HEK293 (cell line): ENCODE data around the gene CHSY1.

Experiments used
- CTCF ChIA-PET: fragments of 350-600 bp; formaldehyde crosslinking; extraction: SDS; loops from one replicate; lab custom pipeline; 2021; ENCODE audit warnings: antibody characterized with exemption; lab: Yijun Ruan, JAX
- POLR2A ChIA-PET: fragments of 300-600 bp; formaldehyde crosslinking; extraction: SDS; loops from one replicate; lab custom pipeline; 2020; ENCODE audit warnings: antibody characterized with exemption, inconsistent platforms; lab: Yijun Ruan, JAX
- H3K27ac ChIP-seq: fragments of 200-500 bp; sonication (Bioruptor generic); 2 replicates; pipeline ENCODE4 v1.5.1; 2014; ENCODE audit warnings: low read depth, low read length, control low read depth, inconsistent platforms; ENCODE audit errors: extremely low read depth
- H3K36me3 ChIP-seq, 2 experiments: fragments of 200-500 bp in 1 of 2; sonication (Bioruptor generic) in 1 of 2; 1 replicate in 1 of 2; 2 replicates in 1 of 2; pipeline ENCODE4 v1.5.1; 2014 to 2017; ENCODE audit warnings: inconsistent platforms in 2 of 2, low read length in 2 of 2; ENCODE audit not compliant: control insufficient read depth in 2 of 2, insufficient read depth in 1 of 2
- H3K4me1 ChIP-seq: fragments of 200-500 bp; sonication (Bioruptor generic); 2 replicates; pipeline ENCODE4 v1.5.1; 2014; ENCODE audit warnings: mild to moderate bottlenecking, low read length, inconsistent platforms; ENCODE audit not compliant: control insufficient read depth, insufficient read depth
- H3K4me3 ChIP-seq: 2 replicates; pipeline ENCODE4 v1.5.1; 2011; ENCODE audit warnings: low read depth, mild to moderate bottlenecking, control low read depth, low read length, moderate library complexity
- H3K9me3 ChIP-seq: fragments of 200-500 bp; sonication (Bioruptor generic); 2 replicates; pipeline ENCODE4 v1.5.1; 2014; ENCODE audit warnings: low read depth, low read length, inconsistent platforms; ENCODE audit not compliant: control insufficient read depth, insufficient read depth
- GLI4 ChIP-seq: fragments of 450-650 bp; formaldehyde crosslinking; IDR thresholded peaks from 2 replicates; pipeline ENCODE4 v1.5.1; 2016; ENCODE audit warnings: missing biosample characterization, missing genetic modification characterization
- MZF1 ChIP-seq: fragments of 450-650 bp; formaldehyde crosslinking; IDR thresholded peaks from 2 replicates; pipeline ENCODE4 v1.5.1; 2017; ENCODE audit warnings: missing biosample characterization, missing genetic modification characterization, borderline replicate concordance
- ZBTB17 ChIP-seq: fragments of 450-650 bp; formaldehyde crosslinking; IDR thresholded peaks from 2 replicates; pipeline ENCODE4 v1.5.1; 2016; ENCODE audit warnings: missing biosample characterization, missing genetic modification characterization
- ZFHX2 ChIP-seq: fragments of 450-650 bp; formaldehyde crosslinking; conservative IDR thresholded peaks from 2 replicates; pipeline ENCODE4 v1.5.1; 2016; ENCODE audit warnings: missing biosample characterization, missing genetic modification characterization
- ZIC2 ChIP-seq: fragments of 450-650 bp; formaldehyde crosslinking; IDR thresholded peaks from 2 replicates; pipeline ENCODE4 v1.5.1; 2016; ENCODE audit warnings: missing biosample characterization, missing genetic modification characterization
- ZNF175 ChIP-seq: fragments of 450-650 bp; formaldehyde crosslinking; IDR thresholded peaks from 2 replicates; pipeline ENCODE4 v1.5.1; 2016; ENCODE audit warnings: missing biosample characterization, missing genetic modification characterization
- ZNF19 ChIP-seq: fragments of 450-650 bp; formaldehyde crosslinking; IDR thresholded peaks from 2 replicates; pipeline ENCODE4; 2016; ENCODE audit warnings: missing biosample characterization, missing genetic modification characterization, low read depth
- ZNF221 ChIP-seq: fragments of 450-650 bp; formaldehyde crosslinking; IDR thresholded peaks from 2 replicates; pipeline ENCODE4 v1.5.1; 2017; ENCODE audit warnings: missing biosample characterization, missing genetic modification characterization, borderline replicate concordance
- ZNF558 ChIP-seq: fragments of 450-650 bp; formaldehyde crosslinking; IDR thresholded peaks from 2 replicates; pipeline ENCODE4 v1.5.1; 2016; ENCODE audit warnings: missing biosample characterization, missing genetic modification characterization
- ZNF624 ChIP-seq: fragments of 450-650 bp; formaldehyde crosslinking; IDR thresholded peaks from 2 replicates; pipeline ENCODE4 v1.5.1; 2017; ENCODE audit warnings: missing biosample characterization, missing genetic modification characterization
- ZSCAN16 ChIP-seq: fragments of 450-650 bp; formaldehyde crosslinking; IDR thresholded peaks from 2 replicates; pipeline ENCODE4 v1.5.1; 2016; ENCODE audit warnings: missing biosample characterization, missing genetic modification characterization
- ZXDB ChIP-seq: fragments of 450-650 bp; formaldehyde crosslinking; IDR thresholded peaks from 2 replicates; pipeline ENCODE4 v1.5.1; 2016; ENCODE audit warnings: missing biosample characterization, missing genetic modification characterization
- TF ChIP-seq, protein P1 (sequence below): fragments of 450-650 bp; formaldehyde crosslinking; IDR thresholded peaks from 2 replicates; pipeline ENCODE4 v1.5.1; 2016; ENCODE audit warnings: missing biosample characterization, missing genetic modification characterization
- TF ChIP-seq, protein P2 (sequence below): fragments of 450-650 bp; formaldehyde crosslinking; IDR thresholded peaks from 2 replicates; pipeline ENCODE4 v1.5.1; 2017; ENCODE audit warnings: missing biosample characterization, missing genetic modification characterization
- TF ChIP-seq, protein P3 (sequence below): fragments of 450-650 bp; formaldehyde crosslinking; IDR thresholded peaks from 2 replicates; pipeline ENCODE4 v1.5.1; 2016; ENCODE audit warnings: missing biosample characterization, missing genetic modification characterization, borderline replicate concordance
- TF ChIP-seq, protein P4 (sequence below): fragments of 450-650 bp; formaldehyde crosslinking; IDR thresholded peaks from 2 replicates; pipeline ENCODE4 v1.5.1; 2016; ENCODE audit warnings: missing biosample characterization, missing genetic modification characterization

The CHSY1 gene

DNA sequence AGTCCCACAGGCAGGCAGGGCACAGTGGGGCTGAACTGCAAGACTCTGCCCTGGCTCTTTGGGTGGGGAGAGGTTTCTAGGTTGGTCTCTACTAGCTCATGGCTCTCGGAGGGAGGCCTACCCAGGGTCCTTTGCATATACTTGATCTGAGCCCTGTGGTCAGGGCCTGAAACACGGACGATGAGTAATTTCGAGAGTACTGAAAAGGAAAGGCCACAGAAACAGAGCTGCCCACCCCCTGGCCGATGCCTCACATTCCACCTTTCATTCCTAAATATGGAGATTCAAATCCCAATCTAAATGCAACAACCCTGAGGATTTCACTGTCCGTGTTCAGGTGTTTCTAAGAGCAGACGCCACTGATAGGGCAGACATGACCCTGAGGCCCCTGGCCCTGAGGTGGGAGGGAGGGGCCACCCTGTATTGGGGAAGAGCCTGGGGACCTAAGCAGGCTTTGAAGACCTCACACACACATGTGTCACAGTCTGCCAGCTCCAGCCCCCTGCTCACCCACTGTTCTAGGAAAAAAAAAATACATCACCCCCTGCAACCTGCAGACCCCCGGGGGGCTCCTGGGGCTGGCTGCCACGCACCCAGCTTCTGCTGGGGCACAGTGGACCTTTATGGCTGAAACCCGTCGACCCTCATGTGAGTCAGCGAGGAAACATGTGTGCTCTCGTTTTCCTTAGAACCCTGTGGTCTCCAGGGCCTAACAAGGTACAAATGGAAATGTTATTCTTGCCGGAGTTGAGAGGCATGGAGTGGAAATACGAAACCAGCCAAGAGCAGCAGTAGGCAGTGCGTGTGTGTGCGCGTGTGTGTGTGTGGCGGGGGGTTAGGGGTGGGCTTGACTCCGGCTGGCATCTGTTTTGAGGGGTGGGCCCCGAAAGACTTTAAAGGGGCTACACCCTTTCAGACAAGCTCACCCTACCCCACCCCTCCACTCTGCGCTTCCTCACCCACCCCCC is 112.7 kb downstream of the CHSY1 start:
- Histone ChIP-seq H3K27ac (no peak overlapping the region), H3K4me3 (no peak overlapping the region), H3K36me3 (no peaks in the 10 kb centered on the region), H3K9me3 (no peaks in the 10 kb centered on the region), H3K4me1 (no peaks in the 10 kb centered on the region)
- ChIA-PET POLR2A (no interaction called here), CTCF (interaction anchor here (0.7 kb wide), 1 partner anchor 56 kb away, joined by 3 read pairs; no protein-coding TSS in a partner anchor)
- TF ChIP-seq ZIC2: peak; percentile 31; the same call in 1 of the 2 replicates
- TF ChIP-seq, protein P1, sequence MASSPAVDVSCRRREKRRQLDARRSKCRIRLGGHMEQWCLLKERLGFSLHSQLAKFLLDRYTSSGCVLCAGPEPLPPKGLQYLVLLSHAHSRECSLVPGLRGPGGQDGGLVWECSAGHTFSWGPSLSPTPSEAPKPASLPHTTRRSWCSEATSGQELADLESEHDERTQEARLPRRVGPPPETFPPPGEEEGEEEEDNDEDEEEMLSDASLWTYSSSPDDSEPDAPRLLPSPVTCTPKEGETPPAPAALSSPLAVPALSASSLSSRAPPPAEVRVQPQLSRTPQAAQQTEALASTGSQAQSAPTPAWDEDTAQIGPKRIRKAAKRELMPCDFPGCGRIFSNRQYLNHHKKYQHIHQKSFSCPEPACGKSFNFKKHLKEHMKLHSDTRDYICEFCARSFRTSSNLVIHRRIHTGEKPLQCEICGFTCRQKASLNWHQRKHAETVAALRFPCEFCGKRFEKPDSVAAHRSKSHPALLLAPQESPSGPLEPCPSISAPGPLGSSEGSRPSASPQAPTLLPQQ (tag by site-specific recombination): peak; percentile 53; the same call in 1 of the 2 replicates
- TF ChIP-seq, protein P2, sequence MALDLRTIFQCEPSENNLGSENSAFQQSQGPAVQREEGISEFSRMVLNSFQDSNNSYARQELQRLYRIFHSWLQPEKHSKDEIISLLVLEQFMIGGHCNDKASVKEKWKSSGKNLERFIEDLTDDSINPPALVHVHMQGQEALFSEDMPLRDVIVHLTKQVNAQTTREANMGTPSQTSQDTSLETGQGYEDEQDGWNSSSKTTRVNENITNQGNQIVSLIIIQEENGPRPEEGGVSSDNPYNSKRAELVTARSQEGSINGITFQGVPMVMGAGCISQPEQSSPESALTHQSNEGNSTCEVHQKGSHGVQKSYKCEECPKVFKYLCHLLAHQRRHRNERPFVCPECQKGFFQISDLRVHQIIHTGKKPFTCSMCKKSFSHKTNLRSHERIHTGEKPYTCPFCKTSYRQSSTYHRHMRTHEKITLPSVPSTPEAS: no peak

DNA sequence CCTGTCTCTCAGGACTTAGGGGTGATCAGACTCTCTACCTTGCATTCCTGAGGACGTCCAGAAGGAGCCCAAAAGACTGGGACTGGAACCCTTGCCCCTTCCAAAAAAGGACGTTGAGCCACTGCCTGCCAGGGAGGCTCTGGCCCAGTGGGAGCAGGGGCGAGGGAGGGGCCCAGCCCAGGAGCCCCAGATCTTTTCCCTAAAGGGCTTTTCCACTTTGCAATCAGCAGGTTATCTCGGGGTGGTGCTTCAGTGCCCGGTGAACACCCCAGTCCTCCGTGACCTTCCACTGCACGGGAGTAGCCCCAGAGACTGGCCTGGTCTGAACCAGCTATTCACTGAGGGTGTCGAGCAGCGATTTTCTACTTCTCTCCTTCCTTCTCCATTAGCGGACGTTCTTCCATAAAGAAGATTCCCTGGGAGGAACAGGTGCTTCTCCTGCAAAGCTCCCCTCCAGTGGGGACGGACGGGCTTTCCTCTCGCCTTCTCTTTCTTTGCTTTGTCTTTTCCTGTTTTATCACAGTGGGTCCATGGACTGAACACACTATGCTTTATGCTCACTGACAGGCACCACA is 113.7 kb downstream of the CHSY1 start:
- Histone ChIP-seq H3K9me3 (no peaks in the 10 kb centered on the region), H3K4me1 (no peaks in the 10 kb centered on the region), H3K27ac (no peak overlapping the region), H3K36me3 (no peaks in the 10 kb centered on the region), H3K4me3 (no peak overlapping the region)
- TF ChIP-seq GLI4 (tag by site-specific recombination): no peak
- TF ChIP-seq ZNF558 (tag by site-specific recombination): no peak
- TF ChIP-seq ZFHX2 (tag by site-specific recombination): no peak
- no peak for TF ChIP-seq MZF1 (tag by site-specific recombination)
- TF ChIP-seq ZXDB (tag by site-specific recombination): no peak
- TF ChIP-seq, protein P3, sequence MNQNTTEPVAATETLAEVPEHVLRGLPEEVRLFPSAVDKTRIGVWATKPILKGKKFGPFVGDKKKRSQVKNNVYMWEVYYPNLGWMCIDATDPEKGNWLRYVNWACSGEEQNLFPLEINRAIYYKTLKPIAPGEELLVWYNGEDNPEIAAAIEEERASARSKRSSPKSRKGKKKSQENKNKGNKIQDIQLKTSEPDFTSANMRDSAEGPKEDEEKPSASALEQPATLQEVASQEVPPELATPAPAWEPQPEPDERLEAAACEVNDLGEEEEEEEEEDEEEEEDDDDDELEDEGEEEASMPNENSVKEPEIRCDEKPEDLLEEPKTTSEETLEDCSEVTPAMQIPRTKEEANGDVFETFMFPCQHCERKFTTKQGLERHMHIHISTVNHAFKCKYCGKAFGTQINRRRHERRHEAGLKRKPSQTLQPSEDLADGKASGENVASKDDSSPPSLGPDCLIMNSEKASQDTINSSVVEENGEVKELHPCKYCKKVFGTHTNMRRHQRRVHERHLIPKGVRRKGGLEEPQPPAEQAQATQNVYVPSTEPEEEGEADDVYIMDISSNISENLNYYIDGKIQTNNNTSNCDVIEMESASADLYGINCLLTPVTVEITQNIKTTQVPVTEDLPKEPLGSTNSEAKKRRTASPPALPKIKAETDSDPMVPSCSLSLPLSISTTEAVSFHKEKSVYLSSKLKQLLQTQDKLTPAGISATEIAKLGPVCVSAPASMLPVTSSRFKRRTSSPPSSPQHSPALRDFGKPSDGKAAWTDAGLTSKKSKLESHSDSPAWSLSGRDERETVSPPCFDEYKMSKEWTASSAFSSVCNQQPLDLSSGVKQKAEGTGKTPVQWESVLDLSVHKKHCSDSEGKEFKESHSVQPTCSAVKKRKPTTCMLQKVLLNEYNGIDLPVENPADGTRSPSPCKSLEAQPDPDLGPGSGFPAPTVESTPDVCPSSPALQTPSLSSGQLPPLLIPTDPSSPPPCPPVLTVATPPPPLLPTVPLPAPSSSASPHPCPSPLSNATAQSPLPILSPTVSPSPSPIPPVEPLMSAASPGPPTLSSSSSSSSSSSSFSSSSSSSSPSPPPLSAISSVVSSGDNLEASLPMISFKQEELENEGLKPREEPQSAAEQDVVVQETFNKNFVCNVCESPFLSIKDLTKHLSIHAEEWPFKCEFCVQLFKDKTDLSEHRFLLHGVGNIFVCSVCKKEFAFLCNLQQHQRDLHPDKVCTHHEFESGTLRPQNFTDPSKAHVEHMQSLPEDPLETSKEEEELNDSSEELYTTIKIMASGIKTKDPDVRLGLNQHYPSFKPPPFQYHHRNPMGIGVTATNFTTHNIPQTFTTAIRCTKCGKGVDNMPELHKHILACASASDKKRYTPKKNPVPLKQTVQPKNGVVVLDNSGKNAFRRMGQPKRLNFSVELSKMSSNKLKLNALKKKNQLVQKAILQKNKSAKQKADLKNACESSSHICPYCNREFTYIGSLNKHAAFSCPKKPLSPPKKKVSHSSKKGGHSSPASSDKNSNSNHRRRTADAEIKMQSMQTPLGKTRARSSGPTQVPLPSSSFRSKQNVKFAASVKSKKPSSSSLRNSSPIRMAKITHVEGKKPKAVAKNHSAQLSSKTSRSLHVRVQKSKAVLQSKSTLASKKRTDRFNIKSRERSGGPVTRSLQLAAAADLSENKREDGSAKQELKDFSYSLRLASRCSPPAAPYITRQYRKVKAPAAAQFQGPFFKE (tag by site-specific recombination): no peak
- TF ChIP-seq ZNF624 (tag by site-specific recombination): no peak
- TF ChIP-seq ZNF19: no peak
- TF ChIP-seq, protein P4, sequence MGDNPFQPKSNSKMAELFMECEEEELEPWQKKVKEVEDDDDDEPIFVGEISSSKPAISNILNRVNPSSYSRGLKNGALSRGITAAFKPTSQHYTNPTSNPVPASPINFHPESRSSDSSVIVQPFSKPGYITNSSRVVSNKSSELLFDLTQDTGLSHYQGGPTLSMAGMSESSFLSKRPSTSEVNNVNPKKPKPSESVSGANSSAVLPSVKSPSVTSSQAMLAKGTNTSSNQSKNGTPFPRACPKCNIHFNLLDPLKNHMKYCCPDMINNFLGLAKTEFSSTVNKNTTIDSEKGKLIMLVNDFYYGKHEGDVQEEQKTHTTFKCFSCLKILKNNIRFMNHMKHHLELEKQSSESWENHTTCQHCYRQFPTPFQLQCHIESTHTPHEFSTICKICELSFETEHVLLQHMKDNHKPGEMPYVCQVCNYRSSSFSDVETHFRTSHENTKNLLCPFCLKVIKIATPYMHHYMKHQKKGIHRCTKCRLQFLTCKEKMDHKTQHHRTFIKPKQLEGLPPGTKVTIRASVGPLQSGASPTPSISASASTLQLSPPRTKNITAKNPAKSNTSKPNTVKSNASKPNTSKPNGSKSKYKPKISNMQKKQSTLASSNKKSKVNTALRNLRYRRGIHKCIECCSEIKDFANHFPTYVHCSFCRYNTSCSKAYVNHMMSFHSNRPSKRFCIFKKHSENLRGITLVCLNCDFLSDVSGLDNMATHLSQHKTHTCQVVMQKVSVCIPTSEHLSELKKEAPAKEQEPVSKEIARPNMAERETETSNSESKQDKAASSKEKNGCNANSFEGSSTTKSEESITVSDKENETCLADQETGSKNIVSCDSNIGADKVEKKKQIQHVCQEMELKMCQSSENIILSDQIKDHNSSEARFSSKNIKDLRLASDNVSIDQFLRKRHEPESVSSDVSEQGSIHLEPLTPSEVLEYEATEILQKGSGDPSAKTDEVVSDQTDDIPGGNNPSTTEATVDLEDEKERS (tag by site-specific recombination): no peak
- TF ChIP-seq ZSCAN16: no peak
- TF ChIP-seq ZNF175 (tag by site-specific recombination): no peak
- no peak for TF ChIP-seq ZBTB17
- no peak for TF ChIP-seq ZNF221 (tag by site-specific recombination)
- ChIA-PET POLR2A (no interaction called here), CTCF (no interaction called here)
